Dermis blood vessel endothelial cell (primary cell): Measurements from ENCODE around the gene ZNF185. TPM values are rescaled to one million over a fixed set of nuclear protein-coding genes. Genes with fewer than 3 reads are reported as not detected.

Experiments
- total RNA-seq: library from RNA; depleted of rRNA; stranded (reverse); fragments of >200 nt; gene quantifications from 2 replicates; pipeline ENCODE4 v1.2.3, GENCODE V29; 2014

ZNF185 gene
- total RNA-seq, 1 donor from 2014 or later = 5.3 TPM

Other genes with a start within 250 kb of the ZNF185 start
- not detected in 2 replicates for gene MAGEA3, start 199.3 kb upstream of the ZNF185 start, total RNA-seq
- gene CSAG2, start 188.8 kb upstream of the ZNF185 start, total RNA-seq = not detected in 2 replicates
- gene MAGEA2B, start 183.4 kb upstream of the ZNF185 start, total RNA-seq = not detected in 2 replicates
- gene CSAG1, start 164.3 kb upstream of the ZNF185 start, total RNA-seq = not detected in 2 replicates
- not detected in 2 replicates for gene MAGEA12, start 164.3 kb upstream of the ZNF185 start, total RNA-seq
- not detected in 2 replicates for gene MAGEA2, start 144.2 kb upstream of the ZNF185 start, total RNA-seq
- not detected in 2 replicates for gene CSAG3, start 138.8 kb upstream of the ZNF185 start, total RNA-seq
- gene MAGEA6, start 128.4 kb upstream of the ZNF185 start, total RNA-seq = not detected in 2 replicates
- gene CETN2, start 67.3 kb upstream of the ZNF185 start, total RNA-seq = 23.3 and 25.2 TPM in 2 replicates
- 16.0 and 28.4 TPM in 2 replicates for gene NSDHL, start 67.0 kb upstream of the ZNF185 start, total RNA-seq
- not detected in 2 replicates for gene PNMA5, start 96.0 kb downstream of the ZNF185 start, total RNA-seq
- 0.09 TPM in 1 of 2 replicates, not detected in the other for gene PNMA3, start 158.4 kb downstream of the ZNF185 start, total RNA-seq
- 0.34 and 0.74 TPM in 2 replicates for gene PNMA6A, start 174.4 kb downstream of the ZNF185 start, total RNA-seq